ENCODE measurements around the gene PLS1. TPM values are rescaled to one million over a fixed set of nuclear protein-coding genes. Genes with fewer than 3 reads are reported as not detected.

The PLS1 gene
- polyA plus RNA-seq, 1 of the 3 experiments (the other 2 are of a cell fraction): 2.9 TPM

DNA sequence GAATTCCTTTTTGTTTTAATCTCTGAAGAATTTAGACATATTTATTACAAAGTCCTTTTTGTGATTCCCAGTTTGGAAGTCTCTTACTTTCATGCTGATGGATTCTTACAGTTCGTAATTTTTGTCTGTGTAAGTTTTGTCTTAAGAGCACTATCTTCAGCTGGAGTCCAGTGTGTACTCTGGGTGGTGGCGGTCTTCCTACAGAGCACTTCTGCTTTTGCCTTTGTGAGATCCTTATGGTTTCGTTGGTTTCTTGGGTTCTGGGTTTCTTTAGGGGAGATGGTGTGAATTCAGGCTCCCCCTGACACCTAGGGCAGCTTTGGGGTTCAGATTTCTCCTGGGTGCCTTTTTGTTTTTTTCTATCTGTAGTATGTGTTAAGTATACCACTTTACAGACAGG, 45.3 kb downstream of the PLS1 start:
- no peak overlapping the region for H3K27ac ChIP-seq (ENCODE audit: low read depth in 2 of 2, low read length in 1 of 2)
- H3K9me2 ChIP-seq: no peaks in the 10 kb centered on the region
- H4K20me1 ChIP-seq (ENCODE audit: insufficient read depth): no peaks in the 10 kb centered on the region
- no peaks in the 10 kb centered on the region for H3K27me3 ChIP-seq (ENCODE audit: insufficient read depth)
- WGBS (ENCODE audit: low lambda C conversion rate): 68% methylated on average over 3 of the region's 3 CpGs
- no peak for DNase-seq
- no peak overlapping the region for H2AFZ ChIP-seq (ENCODE audit: low read depth)
- H3K9me3 ChIP-seq: no peaks in the 10 kb centered on the region
- no peaks in the 10 kb centered on the region for H3K79me2 ChIP-seq (ENCODE audit: insufficient read depth)
- POLR2A ChIA-PET: no interaction called here
- no peak overlapping the region for H3K4me3 ChIP-seq (ENCODE audit: low read depth in 2 of 2, low read length in 1 of 2)
- CTCF ChIA-PET: no interaction called here
- TF ChIP-seq MEF2A (IDR thresholded peaks at IDR 0.05; ENCODE audit: borderline replicate concordance, low read depth): no peak
- TF ChIP-seq, protein P1, sequence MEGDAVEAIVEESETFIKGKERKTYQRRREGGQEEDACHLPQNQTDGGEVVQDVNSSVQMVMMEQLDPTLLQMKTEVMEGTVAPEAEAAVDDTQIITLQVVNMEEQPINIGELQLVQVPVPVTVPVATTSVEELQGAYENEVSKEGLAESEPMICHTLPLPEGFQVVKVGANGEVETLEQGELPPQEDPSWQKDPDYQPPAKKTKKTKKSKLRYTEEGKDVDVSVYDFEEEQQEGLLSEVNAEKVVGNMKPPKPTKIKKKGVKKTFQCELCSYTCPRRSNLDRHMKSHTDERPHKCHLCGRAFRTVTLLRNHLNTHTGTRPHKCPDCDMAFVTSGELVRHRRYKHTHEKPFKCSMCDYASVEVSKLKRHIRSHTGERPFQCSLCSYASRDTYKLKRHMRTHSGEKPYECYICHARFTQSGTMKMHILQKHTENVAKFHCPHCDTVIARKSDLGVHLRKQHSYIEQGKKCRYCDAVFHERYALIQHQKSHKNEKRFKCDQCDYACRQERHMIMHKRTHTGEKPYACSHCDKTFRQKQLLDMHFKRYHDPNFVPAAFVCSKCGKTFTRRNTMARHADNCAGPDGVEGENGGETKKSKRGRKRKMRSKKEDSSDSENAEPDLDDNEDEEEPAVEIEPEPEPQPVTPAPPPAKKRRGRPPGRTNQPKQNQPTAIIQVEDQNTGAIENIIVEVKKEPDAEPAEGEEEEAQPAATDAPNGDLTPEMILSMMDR (IDR thresholded peaks at IDR 0.05): no peak
- TF ChIP-seq POLR2AphosphoS5 (IDR thresholded peaks at IDR 0.05; ENCODE audit: low read depth, low read length): no peak
- TF ChIP-seq GATA2 (CRISPR knock-in tag; IDR thresholded peaks at IDR 0.05): no peak
- no peak for TF ChIP-seq ELF1 (IDR thresholded peaks at IDR 0.05)
- TF ChIP-seq CHD2 (IDR thresholded peaks at IDR 0.05; ENCODE audit: low read length, partially characterized antibody): no peak
- no peak for TF ChIP-seq YY1 (IDR thresholded peaks at IDR 0.05; ENCODE audit: low read depth)
- TF ChIP-seq RFX5 (IDR thresholded peaks at IDR 0.05; ENCODE audit: low read length): no peak
- TF ChIP-seq, protein P2, sequence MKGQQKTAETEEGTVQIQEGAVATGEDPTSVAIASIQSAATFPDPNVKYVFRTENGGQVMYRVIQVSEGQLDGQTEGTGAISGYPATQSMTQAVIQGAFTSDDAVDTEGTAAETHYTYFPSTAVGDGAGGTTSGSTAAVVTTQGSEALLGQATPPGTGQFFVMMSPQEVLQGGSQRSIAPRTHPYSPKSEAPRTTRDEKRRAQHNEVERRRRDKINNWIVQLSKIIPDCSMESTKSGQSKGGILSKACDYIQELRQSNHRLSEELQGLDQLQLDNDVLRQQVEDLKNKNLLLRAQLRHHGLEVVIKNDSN (IDR thresholded peaks at IDR 0.05; ENCODE audit: borderline replicate concordance, low read depth): no peak
- TF ChIP-seq NRF1 (IDR thresholded peaks at IDR 0.05; ENCODE audit: low read depth, low read length): no peak
- no peak for TF ChIP-seq EZH2phosphoT487 (IDR thresholded peaks at IDR 0.05; ENCODE audit: borderline replicate concordance, low read depth)
- TF ChIP-seq RXRA (IDR thresholded peaks at IDR 0.05; ENCODE audit: borderline replicate concordance, low read depth): no peak
- no peak for TF ChIP-seq TCF12 (IDR thresholded peaks at IDR 0.05)
- TF ChIP-seq TAF1 (IDR thresholded peaks at IDR 0.05; ENCODE audit: borderline replicate concordance, low read depth, low read length): no peak
- peaks cover 0 to 13% of the 10 kb centered on the region in 2 experiments; a peak in 2 of 4 replicates for H3K4me1 ChIP-seq (ENCODE audit: control insufficient read depth in 1 of 2, insufficient read depth in 2 of 2, low read depth in 1 of 2, low read length in 1 of 2)
- no peaks in the 10 kb centered on the region for H3K36me3 ChIP-seq (replicated peaks in 1 of 2; ENCODE audit: control insufficient read depth in 1 of 2, insufficient read depth in 2 of 2, low read length in 1 of 2)
- H3K4me2 ChIP-seq: no peak overlapping the region
- peaks cover 8% of the 10 kb centered on the region for H3F3A ChIP-seq (replicated peaks; ENCODE audit: insufficient read depth)
- H3K9ac ChIP-seq: no peak overlapping the region

DNA sequence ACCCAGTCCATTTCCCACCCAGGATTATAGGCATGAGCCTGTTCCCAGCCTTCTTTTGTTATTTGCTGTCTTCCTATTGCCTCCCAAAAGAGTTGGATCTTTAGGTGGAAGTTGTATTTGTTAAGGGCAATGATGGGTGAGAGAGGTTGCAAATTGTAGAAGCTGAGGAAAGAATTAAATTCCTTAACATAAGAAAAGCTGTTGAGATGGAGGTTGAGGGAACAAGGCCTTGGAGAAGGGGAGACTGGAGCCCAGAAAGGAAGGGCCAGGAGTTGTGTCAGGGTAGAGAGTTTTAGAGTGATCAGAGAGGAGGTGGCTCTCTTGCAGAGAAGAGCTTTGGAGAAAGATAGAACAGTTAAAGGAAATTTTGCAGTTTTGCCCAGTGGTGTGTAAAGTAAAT, 46.8 kb downstream of the PLS1 start:
- ChIA-PET CTCF (no interaction called here), POLR2A (interaction anchor here (0.6 kb wide), 1 partner anchor 10 kb away, joined by 3 read pairs; no protein-coding TSS in a partner anchor)
- Histone ChIP-seq H4K20me1 (ENCODE audit: insufficient read depth) (no peaks in the 10 kb centered on the region), H3K79me2 (ENCODE audit: insufficient read depth) (no peaks in the 10 kb centered on the region), H3K27ac (ENCODE audit: low read depth in 2 of 2, low read length in 1 of 2) (no peak overlapping the region), H3K9ac (no peak overlapping the region), H3K36me3 (replicated peaks in 1 of 2; ENCODE audit: control insufficient read depth in 1 of 2, insufficient read depth in 2 of 2, low read length in 1 of 2) (no peaks in the 10 kb centered on the region), H3K4me2 (no peak overlapping the region), H3K4me1 (ENCODE audit: control insufficient read depth in 1 of 2, insufficient read depth in 2 of 2, low read depth in 1 of 2, low read length in 1 of 2) (peaks cover 0 to 13% of the 10 kb centered on the region in 2 experiments; a peak in 2 of 4 replicates), H3K9me2 (no peaks in the 10 kb centered on the region), H2AFZ (ENCODE audit: low read depth) (no peak overlapping the region), H3F3A (replicated peaks; ENCODE audit: insufficient read depth) (peaks cover 8% of the 10 kb centered on the region), H3K27me3 (ENCODE audit: insufficient read depth) (no peaks in the 10 kb centered on the region), H3K4me3 (ENCODE audit: low read depth in 2 of 2, low read length in 1 of 2) (no peak overlapping the region), H3K9me3 (no peaks in the 10 kb centered on the region)
- no peak for DNase-seq
- TF ChIP-seq RAD21 (IDR thresholded peaks at IDR 0.05; ENCODE audit: low read length) (no peak), MEF2A (IDR thresholded peaks at IDR 0.05; ENCODE audit: borderline replicate concordance, low read depth) (no peak), SIN3A (IDR thresholded peaks at IDR 0.05; ENCODE audit: borderline replicate concordance, low read depth, low read length) (no peak), RFX5 (IDR thresholded peaks at IDR 0.05; ENCODE audit: low read length) (no peak)
- TF ChIP-seq, protein P3, sequence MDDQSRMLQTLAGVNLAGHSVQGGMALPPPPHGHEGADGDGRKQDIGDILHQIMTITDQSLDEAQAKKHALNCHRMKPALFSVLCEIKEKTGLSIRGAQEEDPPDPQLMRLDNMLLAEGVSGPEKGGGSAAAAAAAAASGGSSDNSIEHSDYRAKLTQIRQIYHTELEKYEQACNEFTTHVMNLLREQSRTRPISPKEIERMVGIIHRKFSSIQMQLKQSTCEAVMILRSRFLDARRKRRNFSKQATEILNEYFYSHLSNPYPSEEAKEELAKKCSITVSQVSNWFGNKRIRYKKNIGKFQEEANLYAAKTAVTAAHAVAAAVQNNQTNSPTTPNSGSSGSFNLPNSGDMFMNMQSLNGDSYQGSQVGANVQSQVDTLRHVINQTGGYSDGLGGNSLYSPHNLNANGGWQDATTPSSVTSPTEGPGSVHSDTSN (IDR thresholded peaks at IDR 0.05): no peak
- TF ChIP-seq, protein P4, sequence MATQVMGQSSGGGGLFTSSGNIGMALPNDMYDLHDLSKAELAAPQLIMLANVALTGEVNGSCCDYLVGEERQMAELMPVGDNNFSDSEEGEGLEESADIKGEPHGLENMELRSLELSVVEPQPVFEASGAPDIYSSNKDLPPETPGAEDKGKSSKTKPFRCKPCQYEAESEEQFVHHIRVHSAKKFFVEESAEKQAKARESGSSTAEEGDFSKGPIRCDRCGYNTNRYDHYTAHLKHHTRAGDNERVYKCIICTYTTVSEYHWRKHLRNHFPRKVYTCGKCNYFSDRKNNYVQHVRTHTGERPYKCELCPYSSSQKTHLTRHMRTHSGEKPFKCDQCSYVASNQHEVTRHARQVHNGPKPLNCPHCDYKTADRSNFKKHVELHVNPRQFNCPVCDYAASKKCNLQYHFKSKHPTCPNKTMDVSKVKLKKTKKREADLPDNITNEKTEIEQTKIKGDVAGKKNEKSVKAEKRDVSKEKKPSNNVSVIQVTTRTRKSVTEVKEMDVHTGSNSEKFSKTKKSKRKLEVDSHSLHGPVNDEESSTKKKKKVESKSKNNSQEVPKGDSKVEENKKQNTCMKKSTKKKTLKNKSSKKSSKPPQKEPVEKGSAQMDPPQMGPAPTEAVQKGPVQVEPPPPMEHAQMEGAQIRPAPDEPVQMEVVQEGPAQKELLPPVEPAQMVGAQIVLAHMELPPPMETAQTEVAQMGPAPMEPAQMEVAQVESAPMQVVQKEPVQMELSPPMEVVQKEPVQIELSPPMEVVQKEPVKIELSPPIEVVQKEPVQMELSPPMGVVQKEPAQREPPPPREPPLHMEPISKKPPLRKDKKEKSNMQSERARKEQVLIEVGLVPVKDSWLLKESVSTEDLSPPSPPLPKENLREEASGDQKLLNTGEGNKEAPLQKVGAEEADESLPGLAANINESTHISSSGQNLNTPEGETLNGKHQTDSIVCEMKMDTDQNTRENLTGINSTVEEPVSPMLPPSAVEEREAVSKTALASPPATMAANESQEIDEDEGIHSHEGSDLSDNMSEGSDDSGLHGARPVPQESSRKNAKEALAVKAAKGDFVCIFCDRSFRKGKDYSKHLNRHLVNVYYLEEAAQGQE (IDR thresholded peaks at IDR 0.05; ENCODE audit: low read depth, low read length): no peak

Data from SK-N-SH (cell line).